Neural progenitor cell (in vitro differentiated cells): ENCODE data around the gene C20orf144. TPM values are rescaled to one million over a fixed set of nuclear protein-coding genes. Genes with fewer than 3 reads are reported as not detected.

Experiments
- DNase-seq: peaks from one replicate; pipeline ENCODE4 v3.0.0-alpha.2; 2016; ENCODE audit warnings: low spot score
- H2AFZ ChIP-seq: fragments of 200-600 bp; sonication (generic); replicated peaks from 2 replicates; pipeline ENCODE4 v1.6.1; 2016; ENCODE audit warnings: antibody characterized with exemption
- H3F3A ChIP-seq: fragments of 200-600 bp; sonication (generic); 2 replicates; pipeline ENCODE4 v1.6.1; 2016; ENCODE audit warnings: antibody characterized with exemption, low read depth
- H3K27ac ChIP-seq: fragments of 200-600 bp; sonication (generic); 2 replicates; pipeline ENCODE4 v1.5.1; 2016; ENCODE audit warnings: mild to moderate bottlenecking
- H3K27me3 ChIP-seq: fragments of 200-600 bp; sonication (generic); 2 replicates; pipeline ENCODE4 v1.6.1; 2016; ENCODE audit warnings: mild to moderate bottlenecking, moderate library complexity
- H3K36me3 ChIP-seq: fragments of 200-600 bp; sonication (generic); 2 replicates; pipeline ENCODE4 v1.5.1; 2016
- H3K4me1 ChIP-seq: fragments of 200-600 bp; sonication (generic); 2 replicates; pipeline ENCODE4 v1.6.1; 2016; ENCODE audit warnings: mixed run types
- H3K4me2 ChIP-seq: fragments of 200-600 bp; sonication (generic); 2 replicates; pipeline ENCODE4 v1.6.1; 2016
- H3K4me3 ChIP-seq: fragments of 200-600 bp; sonication (generic); 2 replicates; pipeline ENCODE4 v1.5.1; 2016
- H3K79me2 ChIP-seq: fragments of 200-600 bp; sonication (generic); 2 replicates; pipeline ENCODE4 v1.6.1; 2016; ENCODE audit warnings: low read depth
- H3K9ac ChIP-seq: fragments of 200-600 bp; sonication (generic); 2 replicates; pipeline ENCODE4 v1.6.1; 2016
- H3K9me3 ChIP-seq: fragments of 200-600 bp; sonication (generic); 2 replicates; pipeline ENCODE4 v1.5.1; 2016; ENCODE audit warnings: low read depth
- H4K20me1 ChIP-seq: fragments of 200-600 bp; sonication (generic); 2 replicates; pipeline ENCODE4 v1.6.1; 2016; ENCODE audit warnings: low read depth
- H3K27ac Mint-ChIP-seq: 3 replicates; pipeline ENCODE4 v1.8.0; 2021; ENCODE audit warnings: mixed read lengths
- H3K27me3 Mint-ChIP-seq: 2 replicates; pipeline ENCODE4 v1.8.0; 2022; ENCODE audit warnings: low read depth, mild to moderate bottlenecking, inconsistent platforms, moderate library complexity, mixed read lengths; ENCODE audit not compliant: insufficient read depth
- H3K36me3 Mint-ChIP-seq: 3 replicates; pipeline ENCODE4 v1.8.0; 2021; ENCODE audit warnings: mixed read lengths
- H3K4me1 Mint-ChIP-seq: 3 replicates; pipeline ENCODE4 v1.8.0; 2021; ENCODE audit warnings: mixed read lengths
- H3K4me3 Mint-ChIP-seq: 3 replicates; pipeline ENCODE4 v1.8.0; 2021; ENCODE audit warnings: mild to moderate bottlenecking, moderate library complexity, mixed read lengths
- H3K9me3 Mint-ChIP-seq: 3 replicates; pipeline ENCODE4 v1.8.0; 2020; ENCODE audit warnings: mixed read lengths
- CTCF ChIP-seq: fragments of 200-600 bp; sonication (generic); IDR thresholded peaks from 2 replicates; pipeline ENCODE4 v1.5.1; 2017; ENCODE audit warnings: antibody characterized with exemption, mild to moderate bottlenecking
- EZH2 ChIP-seq: fragments of 200-600 bp; sonication (generic); IDR thresholded peaks from 2 replicates; pipeline ENCODE4 v1.6.1; 2017; ENCODE audit warnings: antibody characterized with exemption, mild to moderate bottlenecking, moderate library complexity
- EZH2phosphoT487 ChIP-seq: fragments of 200-600 bp; sonication (generic); IDR thresholded peaks from 2 replicates; pipeline ENCODE4 v1.6.1; 2017; ENCODE audit warnings: antibody characterized with exemption
- total RNA-seq: library from RNA; depleted of rRNA; stranded (reverse); fragments of >200 nt; gene quantifications from 2 replicates; pipeline ENCODE4 v1.2.3, GENCODE V29; 2015; ENCODE audit warnings: low replicate concordance

The C20orf144 gene
- total RNA-seq, 1 donor from 2014 or later, result not detected

GRCh38 chr20:33658510-33658909, 3.6 kb upstream of the C20orf144 start:
- no peaks in the 10 kb centered on the region for H3K36me3 ChIP-seq
- DNase-seq, result no peak
- H2AFZ ChIP-seq, result no peak overlapping the region
- no peaks in the 10 kb centered on the region for H3K9me3 Mint-ChIP-seq
- TF ChIP-seq EZH2phosphoT487, result no peak
- no peak for TF ChIP-seq CTCF
- no peak for TF ChIP-seq EZH2
- H3K27me3 ChIP-seq, result no peaks in the 10 kb centered on the region
- H3K27ac ChIP-seq, result no peak overlapping the region
- no peak overlapping the region for H3K27ac Mint-ChIP-seq
- no peaks in the 10 kb centered on the region for H3K9me3 ChIP-seq
- H3K4me2 ChIP-seq, result no peak overlapping the region
- H3K4me1 Mint-ChIP-seq, result peaks cover 5% of the 10 kb centered on the region
- H3F3A ChIP-seq, result no peaks in the 10 kb centered on the region
- H3K36me3 Mint-ChIP-seq, result no peaks in the 10 kb centered on the region
- H4K20me1 ChIP-seq, result no peaks in the 10 kb centered on the region
- no peak overlapping the region for H3K4me3 ChIP-seq
- no peaks in the 10 kb centered on the region for H3K79me2 ChIP-seq
- H3K4me3 Mint-ChIP-seq, result no peak overlapping the region
- H3K27me3 Mint-ChIP-seq, result peaks cover 6% of the 10 kb centered on the region
- no peak overlapping the region for H3K9ac ChIP-seq
- no peaks in the 10 kb centered on the region for H3K4me1 ChIP-seq

- Mint-ChIP-seq H3K27me3 (peaks cover 6% of the 10 kb centered on the region), H3K27ac (no peak overlapping the region), H3K4me3 (no peak overlapping the region)
Measured at GRCh38 chr20:33658929-33659328, 3.2 kb upstream of the C20orf144 start.

GRCh38 chr20:33659341-33660034, 2.6 kb upstream of the C20orf144 start:
- Histone ChIP-seq H4K20me1 (no peaks in the 10 kb centered on the region), H3K27ac (no peak overlapping the region), H3K9ac (no peak overlapping the region), H3K4me3 (no peak overlapping the region), H3K4me2 (no peak overlapping the region), H3F3A (peaks cover 3% of the 10 kb centered on the region), H3K9me3 (no peaks in the 10 kb centered on the region), H3K4me1 (peaks cover 5% of the 10 kb centered on the region), H2AFZ (no peak overlapping the region), H3K36me3 (no peaks in the 10 kb centered on the region), H3K27me3 (no peaks in the 10 kb centered on the region), H3K79me2 (no peaks in the 10 kb centered on the region)
- peaks cover 6% of the 10 kb centered on the region for H3K27me3 Mint-ChIP-seq
- H3K4me1 Mint-ChIP-seq, result peaks cover 9% of the 10 kb centered on the region
- TF ChIP-seq EZH2 (no peak), CTCF (no peak), EZH2phosphoT487 (no peak)
- H3K4me3 Mint-ChIP-seq, result no peak overlapping the region
- H3K9me3 Mint-ChIP-seq, result no peaks in the 10 kb centered on the region
- H3K36me3 Mint-ChIP-seq, result no peaks in the 10 kb centered on the region
- no peak for DNase-seq
- H3K27ac Mint-ChIP-seq, result no peak overlapping the region

More at GRCh38 chr20:33658929-33659328, 3.2 kb upstream of the C20orf144 start:
- no peaks in the 10 kb centered on the region for H4K20me1 ChIP-seq
- H3F3A ChIP-seq, result no peaks in the 10 kb centered on the region
- H2AFZ ChIP-seq, result no peak overlapping the region
- Mint-ChIP-seq H3K36me3 (no peaks in the 10 kb centered on the region), H3K9me3 (no peaks in the 10 kb centered on the region), H3K4me1 (peaks cover 5% of the 10 kb centered on the region)
- H3K36me3 ChIP-seq, result no peaks in the 10 kb centered on the region
- H3K27ac ChIP-seq, result no peak overlapping the region
- no peaks in the 10 kb centered on the region for H3K9me3 ChIP-seq
- H3K4me1 ChIP-seq, result peaks cover under 1% of the 10 kb centered on the region
- no peak for DNase-seq
- no peak overlapping the region for H3K4me3 ChIP-seq
- H3K27me3 ChIP-seq, result no peaks in the 10 kb centered on the region
- TF ChIP-seq EZH2, result no peak
- no peak for TF ChIP-seq CTCF
- TF ChIP-seq EZH2phosphoT487, result no peak
- no peak overlapping the region for H3K4me2 ChIP-seq
- no peaks in the 10 kb centered on the region for H3K79me2 ChIP-seq
- no peak overlapping the region for H3K9ac ChIP-seq
